Right atrium auricular region (tissue), 2 donors: ENCODE data around the gene PRRT2. TPM values are rescaled to one million over a fixed set of nuclear protein-coding genes. Genes with fewer than 3 reads are reported as not detected.

ENCODE experiments used
- DNase-seq: peaks from one replicate; pipeline ENCODE4 v3.0.0-alpha.2; 2019; ENCODE audit warnings: low spot score
- H3K27ac ChIP-seq, 2 donors: fragments of 200-600 bp; sonication (generic); 1 replicate in 1 of 2; 2 replicates in 1 of 2; pipeline ENCODE4 v1.5.1; 2016 to 2019
- H3K27me3 ChIP-seq, 2 donors: fragments of 200-600 bp; sonication (generic); one replicate each; pipeline versions ENCODE4 v1.5.1 to v1.6.0; 2017 to 2019
- H3K36me3 ChIP-seq: fragments of 200-600 bp; sonication (generic); one replicate; pipeline ENCODE4 v1.5.1; 2016
- H3K4me1 ChIP-seq, 2 donors: fragments of 200-600 bp; sonication (generic); one replicate each; pipeline versions ENCODE4 v1.5.1 to v1.6.0; 2017 to 2019
- H3K4me3 ChIP-seq, 2 donors: fragments of 200-600 bp; sonication (generic); 1 replicate in 1 of 2; 2 replicates in 1 of 2; pipeline ENCODE4 v1.5.1; 2017 to 2019; ENCODE audit warnings: mild to moderate bottlenecking in 1 of 2, moderate library complexity in 1 of 2
- H3K9me3 ChIP-seq, 2 donors: fragments of 200-600 bp; sonication (generic); one replicate each; pipeline ENCODE4 v1.5.1; 2019
- total RNA-seq, 2 donors: library from RNA; depleted of rRNA; stranded (reverse); fragments of >200 nt; gene quantifications; one replicate each; pipeline ENCODE4 v1.1.0, GENCODE V29; 2016
- TF ChIP-seq, protein P1 (sequence below), 2 donors: fragments of 200-600 bp; sonication (generic); IDR thresholded peaks; one replicate each; pipeline ENCODE4 v1.5.1; 2019; ENCODE audit warnings: antibody characterized with exemption in 2 of 2

The PRRT2 gene
- total RNA-seq, 2 donors from 2014 or later: 0.51 to 0.52 TPM

DNA sequence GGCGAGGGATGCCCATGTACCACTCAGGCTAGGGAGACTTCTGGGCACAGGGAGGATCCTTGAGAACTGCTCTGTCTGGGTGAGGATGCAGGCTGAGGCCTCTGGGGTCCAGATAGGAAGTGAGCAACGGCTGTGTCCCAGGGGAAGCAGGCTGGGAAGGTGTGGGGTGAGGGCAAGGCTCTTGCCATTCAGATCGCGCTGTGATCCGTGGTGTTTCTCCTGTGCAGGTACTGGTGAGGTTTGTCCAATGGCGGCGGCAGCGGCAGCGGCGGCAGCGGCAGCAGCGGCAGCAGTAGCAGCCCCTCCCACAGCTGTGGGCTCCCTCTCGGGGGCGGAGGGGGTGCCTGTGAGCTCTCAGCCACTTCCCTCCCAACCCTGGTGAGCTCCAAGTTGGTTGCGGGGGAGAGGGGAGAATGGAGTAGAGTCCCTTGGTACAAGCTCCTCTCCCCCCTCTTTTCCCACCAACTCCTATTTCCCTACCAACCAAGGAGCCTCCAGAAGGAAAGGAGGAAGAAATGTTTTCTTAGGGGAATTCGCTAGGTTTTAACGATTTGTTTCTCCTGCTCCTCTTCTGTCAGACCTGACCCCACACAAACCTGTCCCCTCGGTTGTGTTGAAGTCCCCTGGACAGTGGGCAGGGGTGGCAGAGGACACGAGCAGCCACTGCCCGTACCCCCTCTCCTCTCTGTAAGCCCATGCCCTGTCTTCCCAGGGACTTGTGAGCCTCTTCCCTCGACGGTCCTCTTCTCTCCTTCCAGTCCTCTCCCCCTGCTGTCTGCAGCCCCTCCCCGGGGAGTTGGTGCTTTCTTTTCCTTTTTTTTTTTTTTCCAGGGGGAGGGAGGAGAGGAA, 1.9 kb upstream of the PRRT2 start:
- no peaks in the 10 kb centered on the region for H3K9me3 ChIP-seq
- H3K36me3 ChIP-seq: peaks cover 14% of the 10 kb centered on the region
- peak overlapping the region; percentile 94 to 96 for H3K27ac ChIP-seq
- TF ChIP-seq, protein P1, sequence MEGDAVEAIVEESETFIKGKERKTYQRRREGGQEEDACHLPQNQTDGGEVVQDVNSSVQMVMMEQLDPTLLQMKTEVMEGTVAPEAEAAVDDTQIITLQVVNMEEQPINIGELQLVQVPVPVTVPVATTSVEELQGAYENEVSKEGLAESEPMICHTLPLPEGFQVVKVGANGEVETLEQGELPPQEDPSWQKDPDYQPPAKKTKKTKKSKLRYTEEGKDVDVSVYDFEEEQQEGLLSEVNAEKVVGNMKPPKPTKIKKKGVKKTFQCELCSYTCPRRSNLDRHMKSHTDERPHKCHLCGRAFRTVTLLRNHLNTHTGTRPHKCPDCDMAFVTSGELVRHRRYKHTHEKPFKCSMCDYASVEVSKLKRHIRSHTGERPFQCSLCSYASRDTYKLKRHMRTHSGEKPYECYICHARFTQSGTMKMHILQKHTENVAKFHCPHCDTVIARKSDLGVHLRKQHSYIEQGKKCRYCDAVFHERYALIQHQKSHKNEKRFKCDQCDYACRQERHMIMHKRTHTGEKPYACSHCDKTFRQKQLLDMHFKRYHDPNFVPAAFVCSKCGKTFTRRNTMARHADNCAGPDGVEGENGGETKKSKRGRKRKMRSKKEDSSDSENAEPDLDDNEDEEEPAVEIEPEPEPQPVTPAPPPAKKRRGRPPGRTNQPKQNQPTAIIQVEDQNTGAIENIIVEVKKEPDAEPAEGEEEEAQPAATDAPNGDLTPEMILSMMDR (IDR thresholded peaks at IDR 0.05): no peak
- H3K27me3 ChIP-seq: no peaks in the 10 kb centered on the region
- no peak for DNase-seq
- no peak overlapping the region for H3K4me3 ChIP-seq
- peaks cover 0 to 75% of the 10 kb centered on the region in 2 donors for H3K4me1 ChIP-seq

DNA sequence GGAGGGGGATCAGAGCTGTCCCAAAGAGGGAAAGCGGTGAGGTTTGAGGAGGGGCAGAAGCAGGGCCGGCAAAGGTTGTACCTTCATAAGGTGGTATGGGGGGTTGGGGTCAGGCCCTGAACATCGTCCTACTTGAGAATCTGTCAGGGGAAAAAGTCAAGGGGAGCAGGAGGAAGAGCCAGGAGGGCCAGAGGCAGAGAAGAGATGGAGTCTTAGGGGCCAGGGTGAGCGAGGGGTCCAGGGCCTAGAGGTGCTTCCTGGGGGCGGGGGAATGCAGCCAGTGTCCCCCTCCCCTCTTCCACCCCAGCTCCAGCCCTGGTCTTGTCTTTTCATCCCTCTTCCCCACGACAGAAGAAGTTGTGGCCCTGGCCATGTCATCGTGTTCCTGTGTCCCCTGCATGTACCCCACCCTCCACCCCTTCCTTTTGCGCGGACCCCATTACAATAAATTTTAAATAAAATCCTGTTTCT, 1.3 kb upstream of the PRRT2 start:
- H3K9me3 ChIP-seq: no peaks in the 10 kb centered on the region
- TF ChIP-seq, protein P1 (IDR thresholded peaks at IDR 0.05): no peak
- H3K27ac ChIP-seq: peak overlapping the region; percentile 94 to 96
- peaks cover 0 to 78% of the 10 kb centered on the region in 2 donors for H3K4me1 ChIP-seq
- peak overlapping the region; percentile 55 to 64 for H3K4me3 ChIP-seq
- no peak for DNase-seq
- peaks cover 14% of the 10 kb centered on the region for H3K36me3 ChIP-seq
- H3K27me3 ChIP-seq: no peaks in the 10 kb centered on the region

DNA sequence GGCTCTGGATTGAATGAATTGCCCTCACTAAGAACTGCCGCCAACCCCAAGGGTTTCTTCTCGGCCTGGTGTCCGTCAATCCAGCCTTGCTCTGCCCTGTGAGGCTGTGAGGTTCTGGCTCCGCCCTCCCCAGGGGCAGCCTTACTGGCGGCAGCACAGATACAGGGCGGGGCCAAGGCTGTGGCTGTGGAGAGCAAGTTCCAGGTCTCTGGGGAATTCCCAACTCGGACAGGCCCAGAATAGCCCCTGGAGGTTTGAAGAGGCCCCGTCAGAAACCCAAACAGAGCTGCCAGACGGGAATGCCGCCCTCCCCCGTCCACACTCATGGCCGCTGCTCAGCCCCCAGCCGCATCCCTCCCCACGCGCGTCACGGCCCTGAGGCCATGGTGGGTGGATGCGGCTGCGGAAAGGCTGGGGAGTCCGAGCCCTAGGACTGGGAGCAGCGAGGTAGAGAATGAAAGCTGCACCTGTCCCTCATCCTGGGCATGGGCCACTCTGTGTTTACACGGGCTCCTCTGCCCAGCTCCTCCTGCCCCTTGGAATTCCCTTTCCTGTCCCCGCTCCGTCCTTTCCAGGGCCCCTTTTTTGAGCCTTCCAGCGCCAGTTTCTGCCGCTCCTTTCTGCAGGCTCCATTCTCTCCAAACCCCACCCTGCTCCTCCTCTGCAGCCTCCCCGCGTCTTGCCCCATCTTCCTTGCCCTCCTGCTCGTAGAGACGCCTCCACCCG, 660 bp upstream of the PRRT2 start:
- TF ChIP-seq, protein P1 (IDR thresholded peaks at IDR 0.05): peak in 1 of 2 donors; percentile 16
- Histone ChIP-seq H3K9me3 (no peaks in the 10 kb centered on the region), H3K27me3 (no peaks in the 10 kb centered on the region), H3K4me3 (peak overlapping the region; percentile 55 to 64), H3K4me1 (peaks cover 0 to 78% of the 10 kb centered on the region in 2 donors), H3K36me3 (peaks cover 14% of the 10 kb centered on the region), H3K27ac (peak overlapping the region; percentile 94 to 96)
- peak; percentile 97 for DNase-seq

DNA sequence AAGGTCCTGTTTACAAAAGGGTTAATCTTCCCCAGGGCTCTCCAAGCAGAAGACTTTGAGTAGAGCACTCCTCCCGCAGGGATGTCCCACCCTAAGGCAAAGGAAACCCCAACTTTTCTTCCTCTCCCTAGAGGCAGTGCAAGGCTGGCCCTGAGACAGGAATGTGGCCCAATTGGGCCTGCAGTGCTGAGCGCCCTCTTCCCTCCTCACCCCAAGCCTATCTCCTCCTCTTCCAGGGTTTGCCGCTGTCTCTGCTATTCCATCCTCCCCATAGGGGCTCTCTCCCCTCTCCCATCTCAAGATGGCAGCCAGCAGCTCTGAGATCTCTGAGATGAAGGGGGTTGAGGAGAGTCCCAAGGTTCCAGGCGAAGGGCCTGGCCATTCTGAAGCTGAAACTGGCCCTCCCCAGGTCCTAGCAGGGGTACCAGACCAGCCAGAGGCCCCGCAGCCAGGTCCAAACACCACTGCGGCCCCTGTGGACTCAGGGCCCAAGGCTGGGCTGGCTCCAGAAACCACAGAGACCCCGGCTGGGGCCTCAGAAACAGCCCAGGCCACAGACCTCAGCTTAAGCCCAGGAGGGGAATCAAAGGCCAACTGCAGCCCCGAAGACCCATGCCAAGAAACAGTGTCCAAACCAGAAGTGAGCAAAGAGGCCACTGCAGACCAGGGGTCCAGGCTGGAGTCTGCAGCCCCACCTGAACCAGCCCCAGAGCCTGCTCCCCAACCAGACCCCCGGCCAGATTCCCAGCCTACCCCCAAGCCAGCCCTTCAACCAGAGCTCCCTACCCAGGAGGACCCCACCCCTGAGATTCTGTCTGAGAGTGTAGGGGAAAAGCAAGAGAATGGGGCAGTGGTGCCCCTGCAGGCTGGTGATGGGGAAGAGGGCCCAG, 1.0 kb downstream of the PRRT2 start:
- no peak for DNase-seq
- H3K27ac ChIP-seq: peak overlapping the region; percentile 94 to 96
- H3K4me3 ChIP-seq: peak overlapping the region in 1 of 2 donors; percentile 64
- no peaks in the 10 kb centered on the region for H3K9me3 ChIP-seq
- TF ChIP-seq, protein P1 (IDR thresholded peaks at IDR 0.05): no peak
- peaks cover 0 to 83% of the 10 kb centered on the region in 2 donors for H3K4me1 ChIP-seq
- H3K27me3 ChIP-seq: no peaks in the 10 kb centered on the region
- peaks cover 16% of the 10 kb centered on the region for H3K36me3 ChIP-seq
